Heart right ventricle (tissue), 16 donors: ENCODE results near the gene CASQ2. TPM values are rescaled to one million over a fixed set of nuclear protein-coding genes. Genes with fewer than 3 reads are reported as not detected.

Source experiments
- ATAC-seq, 8 donors: fragments of 200-7000 bp; cut with Tn5 transposase; one replicate each; pipeline ENCODE4 v1.9.1; 2020; ENCODE audit warnings: mild to moderate bottlenecking in 8 of 8, moderate library complexity in 8 of 8, moderate number of reproducible peaks in 1 of 8
- DNase-seq, 2 donors: peaks; one replicate each; pipeline ENCODE4 v3.0.0-alpha.2; 2020
- H3K27ac ChIP-seq, 10 donors: fragments of 200-600 bp; sonication (generic) in 2 of 10; one replicate each; pipeline versions ENCODE4 v1.5.0 to v1.8.0; 2020 to 2022; ENCODE audit warnings: mild to moderate bottlenecking in 3 of 10
- H3K27me3 ChIP-seq, 7 donors: fragments of 200-600 bp; one replicate each; pipeline ENCODE4 v1.8.0; 2021 to 2022; ENCODE audit warnings: mild to moderate bottlenecking in 2 of 7
- H3K36me3 ChIP-seq, 9 donors: fragments of 200-600 bp; sonication (generic) in 1 of 9; one replicate each; pipeline versions ENCODE4 v1.5.0 to v1.8.0; 2020 to 2022; ENCODE audit warnings: mild to moderate bottlenecking in 2 of 9
- H3K4me1 ChIP-seq, 9 donors: fragments of 200-600 bp; sonication (generic) in 1 of 9; one replicate each; pipeline versions ENCODE4 v1.5.0 to v1.8.0; 2020 to 2022; ENCODE audit warnings: mild to moderate bottlenecking in 4 of 9
- H3K4me3 ChIP-seq, 10 donors: fragments of 200-600 bp; sonication (generic) in 2 of 10; one replicate each; pipeline versions ENCODE4 v1.5.0 to v1.8.0; 2020 to 2022; ENCODE audit warnings: mild to moderate bottlenecking in 7 of 10, moderate library complexity in 2 of 10
- H3K9me3 ChIP-seq, 11 donors: fragments of 200-600 bp in 10 of 11; sonication (generic) in 2 of 11; one replicate each; pipeline versions ENCODE4 v1.5.0 to v1.8.0; 2013 to 2022; ENCODE audit warnings: mild to moderate bottlenecking in 2 of 11, control low read depth in 1 of 11, moderate library complexity in 1 of 11
- WGBS, 2 donors: extraction: QIAGEN DNeasy Blood & Tissue Kit; methylation state at CpG; one replicate each; pipeline ENCODE4 v1.1.7; 2013; ENCODE audit warnings: inconsistent platforms in 1 of 2; 5-methylcytosine and 5-hydroxymethylcytosine counted together
- intact Hi-C, 10 donors: fragments of 100-400 bp; cut with DNase I; formaldehyde crosslinking; loops; one replicate each; pipeline versions ENCODE4 v1.11.1 to v1.14.2; 2022
- polyA plus RNA-seq, 2 donors: library from polyadenylated mRNA; stranded (reverse); fragments of 200-250 nt; gene quantifications; one replicate each; pipeline ENCODE4 v1.2.3, GENCODE V29; 2013
- total RNA-seq, 10 donors: library from RNA; stranded (reverse); fragmentation: NEBNext Ultra II Directional in 3 of 10; extraction: Animal tissue kit (Norgen Biotek cat#: 25700) in 3 of 10; gene quantifications; one replicate each; pipeline versions ENCODE4 v1.2.1 to v1.2.4, GENCODE V29; 2021 to 2023
- TF ChIP-seq, protein P1 (sequence below), 9 donors: fragments of 200-600 bp; sonication (generic) in 2 of 9; IDR thresholded peaks; one replicate each; pipeline versions ENCODE4 v1.5.0 to v1.8.0; 2021 to 2022; ENCODE audit warnings: antibody characterized with exemption in 9 of 9, mild to moderate bottlenecking in 5 of 9, moderate library complexity in 1 of 9
- donor health status: Arrhythmogenic right ventricular cardiomyopathy.
- donor health status: ischemic (EF 13 %, LVEDD 7.1; RV severe dilation, severe dysfunction).
- donor health status: healthy with polysubstance abuse.
- donor health status: DM: no; HTN: yes; CAD: no.
- donor health status: DM: no; HTN: no; CAD: no.
- donor health status: ischemic (EF 25% LVEDD 6.9; RV normal size, moderate dysfunction).
- donor health status: ischemic (EF 25% LVEDD 5.7; RV mildly dilated, moderate dysfunction).
- donor health status: healthy.
- donor health status: DM: yes; HTN: yes; CAD: no.
- donor health status: Ischemic cardiomyopathy.
- donor health status: ischemic (EF 35%, LVEDD 5.7; RV mildly dilated, moderate dysfunction).
- donor health status: nonischemic (EF 11% LVEDD 7.7; RV severe dilation, severe dysfunction).
- donor health status: DM: yes; HTN: yes; CAD: no.
- donor health status: PGD.
- donor health status: ischemic (EF 29% LVEDD 5.4; RV normal size, mild dysfunction).
- donor health status: nonischemic (EF 23%, LVEDD 6.1; RV moderate dilation, normal function).

The CASQ2 gene
- total and polyA plus RNA-seq, 12 donors: 443 to 1,698 (median 1,186) TPM

- peaks cover 0 to 28% (median 13%) of the 10 kb centered on the region in 9 donors for H3K4me1 ChIP-seq
- H3K9me3 ChIP-seq: no peaks in the 10 kb centered on the region
- TF ChIP-seq, protein P1, sequence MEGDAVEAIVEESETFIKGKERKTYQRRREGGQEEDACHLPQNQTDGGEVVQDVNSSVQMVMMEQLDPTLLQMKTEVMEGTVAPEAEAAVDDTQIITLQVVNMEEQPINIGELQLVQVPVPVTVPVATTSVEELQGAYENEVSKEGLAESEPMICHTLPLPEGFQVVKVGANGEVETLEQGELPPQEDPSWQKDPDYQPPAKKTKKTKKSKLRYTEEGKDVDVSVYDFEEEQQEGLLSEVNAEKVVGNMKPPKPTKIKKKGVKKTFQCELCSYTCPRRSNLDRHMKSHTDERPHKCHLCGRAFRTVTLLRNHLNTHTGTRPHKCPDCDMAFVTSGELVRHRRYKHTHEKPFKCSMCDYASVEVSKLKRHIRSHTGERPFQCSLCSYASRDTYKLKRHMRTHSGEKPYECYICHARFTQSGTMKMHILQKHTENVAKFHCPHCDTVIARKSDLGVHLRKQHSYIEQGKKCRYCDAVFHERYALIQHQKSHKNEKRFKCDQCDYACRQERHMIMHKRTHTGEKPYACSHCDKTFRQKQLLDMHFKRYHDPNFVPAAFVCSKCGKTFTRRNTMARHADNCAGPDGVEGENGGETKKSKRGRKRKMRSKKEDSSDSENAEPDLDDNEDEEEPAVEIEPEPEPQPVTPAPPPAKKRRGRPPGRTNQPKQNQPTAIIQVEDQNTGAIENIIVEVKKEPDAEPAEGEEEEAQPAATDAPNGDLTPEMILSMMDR (IDR thresholded peaks at IDR 0.05): no peak
- intact Hi-C loops: no loop called here
- H3K36me3 ChIP-seq: peaks cover 0 to 50% (median 0%) of the 10 kb centered on the region in 9 donors
- DNase-seq: no peak
- no peak for ATAC-seq
- 81 to 96% methylated on average over 1 of the region's 1 CpG for WGBS, 2 donors
- H3K27me3 ChIP-seq: no peaks in the 10 kb centered on the region
- no peak overlapping the region for H3K4me3 ChIP-seq
- H3K27ac ChIP-seq: no peak overlapping the region
Observed at GRCh38 chr1:115722221-115722620, 46.3 kb downstream of the CASQ2 start.

- TF ChIP-seq, protein P1 (IDR thresholded peaks at IDR 0.05): no peak
- 90 to 91% methylated on average over 7 of the region's 7 CpGs for WGBS, 2 donors
- Histone ChIP-seq H3K9me3 (no peaks in the 10 kb centered on the region), H3K36me3 (peaks cover 0 to 50% (median 0%) of the 10 kb centered on the region in 9 donors), H3K27me3 (no peaks in the 10 kb centered on the region), H3K27ac (no peak overlapping the region), H3K4me3 (no peak overlapping the region), H3K4me1 (no peaks in the 10 kb centered on the region)
- ATAC-seq (peak in 1 of 8 donors; percentile 13), DNase-seq (no peak)
- intact Hi-C loops: loop anchor here in 3 of 10 donors (5.0 kb wide), 1 partner anchor 43 kb away; no protein-coding TSS in a partner anchor
Observed at GRCh38 chr1:115719285-115719684, 49.2 kb downstream of the CASQ2 start.

GRCh38 chr1:115718011-115718754, 50.3 kb downstream of the CASQ2 start:
- no peak overlapping the region for H3K4me3 ChIP-seq
- intact Hi-C loops: loop anchor here in 3 of 10 donors (5.0 kb wide), 1 partner anchor 44 kb away; no protein-coding TSS in a partner anchor
- no peak for DNase-seq
- H3K27me3 ChIP-seq: no peaks in the 10 kb centered on the region
- no peak overlapping the region for H3K27ac ChIP-seq
- ATAC-seq: peak in 2 of 8 donors; percentile 25 to 35
- H3K9me3 ChIP-seq: no peaks in the 10 kb centered on the region
- H3K4me1 ChIP-seq: no peaks in the 10 kb centered on the region
- peaks cover 0 to 45% (median 0%) of the 10 kb centered on the region in 9 donors for H3K36me3 ChIP-seq
- WGBS, 2 donors: 82% methylated on average over 5 of the region's 5 CpGs
- TF ChIP-seq, protein P1 (IDR thresholded peaks at IDR 0.05): no peak

GRCh38 chr1:115717541-115717940, 51.0 kb downstream of the CASQ2 start:
- H3K4me1 ChIP-seq: peaks cover 0 to 2% (median 0%) of the 10 kb centered on the region in 9 donors
- H3K36me3 ChIP-seq: peaks cover 0 to 42% (median 0%) of the 10 kb centered on the region in 9 donors
- no peak overlapping the region for H3K27ac ChIP-seq
- DNase-seq (peak in 1 of 2 donors; percentile 30), ATAC-seq (peak in 1 of 8 donors; percentile 17)
- intact Hi-C loops: loop anchor here in 5 of 10 donors (2.0 to 5.0 kb wide), 4 partner anchors 45 to 55 kb away; no protein-coding TSS in a partner anchor
- no peaks in the 10 kb centered on the region for H3K27me3 ChIP-seq
- TF ChIP-seq, protein P1 (IDR thresholded peaks at IDR 0.05): peak; percentile 7 to 62 (median 54)
- H3K4me3 ChIP-seq: no peak overlapping the region
- H3K9me3 ChIP-seq: no peaks in the 10 kb centered on the region
- 42 to 47% methylated on average over 5 of the region's 5 CpGs for WGBS, 2 donors
